Stimulated activated naive CD8-positive, alpha-beta T cell treated with anti-CD3 and anti-CD28 coated beads, Interleukin-15, Interleukin-2, amounts not matched to agents 100 ng/mL and 50 ng/mL, for 24 hours (primary cell): ENCODE results near the gene PPP4R3A.
"Not testable (repeated sequence)": the region's sequence is repeated elsewhere in the genome, so short reads cannot be mapped to it uniquely, and the experiment has no call there.

Source experiments
- H3K27ac Mint-ChIP-seq: one replicate; pipeline ENCODE4 v1.8.0; 2021; ENCODE audit warnings: mild to moderate bottlenecking, mixed read lengths
- H3K27me3 Mint-ChIP-seq: one replicate; pipeline ENCODE4 v1.8.0; 2021; ENCODE audit warnings: mixed read lengths
- H3K36me3 Mint-ChIP-seq: one replicate; pipeline ENCODE4 v1.8.0; 2021; ENCODE audit warnings: low read depth, mixed read lengths
- H3K4me1 Mint-ChIP-seq: one replicate; pipeline ENCODE4 v1.8.0; 2021; ENCODE audit warnings: low read depth, mixed read lengths
- H3K4me3 Mint-ChIP-seq: one replicate; pipeline ENCODE4 v1.8.0; 2021; ENCODE audit warnings: mild to moderate bottlenecking, mixed read lengths
- H3K9me3 Mint-ChIP-seq: one replicate; pipeline ENCODE4 v1.8.0; 2021; ENCODE audit warnings: mixed read lengths

PPP4R3A gene

DNA sequence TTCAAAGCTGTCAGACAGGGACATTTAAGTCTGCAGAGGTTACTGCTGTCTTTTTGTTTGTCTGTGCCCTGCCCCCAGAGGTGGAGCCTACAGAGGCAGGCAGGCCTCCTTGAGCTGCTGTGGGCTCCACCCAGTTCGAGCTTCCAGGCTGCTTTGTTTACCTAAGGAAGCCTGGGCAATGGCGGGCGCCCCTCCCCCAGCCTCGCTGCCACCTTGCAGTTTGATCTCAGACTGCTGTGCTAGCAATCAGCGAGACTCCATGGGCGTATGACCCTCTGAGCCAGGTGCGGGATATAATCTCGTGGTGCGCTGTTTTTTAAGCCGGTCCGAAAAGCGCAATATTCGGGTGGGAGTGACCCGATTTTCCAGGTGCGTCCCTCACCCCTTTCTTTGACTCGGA, 73.8 kb downstream of the PPP4R3A start:
- not testable (repeated sequence) for H3K27me3 Mint-ChIP-seq, H3K9me3 Mint-ChIP-seq, H3K4me1 Mint-ChIP-seq, H3K27ac Mint-ChIP-seq, H3K36me3 Mint-ChIP-seq, H3K4me3 Mint-ChIP-seq

DNA sequence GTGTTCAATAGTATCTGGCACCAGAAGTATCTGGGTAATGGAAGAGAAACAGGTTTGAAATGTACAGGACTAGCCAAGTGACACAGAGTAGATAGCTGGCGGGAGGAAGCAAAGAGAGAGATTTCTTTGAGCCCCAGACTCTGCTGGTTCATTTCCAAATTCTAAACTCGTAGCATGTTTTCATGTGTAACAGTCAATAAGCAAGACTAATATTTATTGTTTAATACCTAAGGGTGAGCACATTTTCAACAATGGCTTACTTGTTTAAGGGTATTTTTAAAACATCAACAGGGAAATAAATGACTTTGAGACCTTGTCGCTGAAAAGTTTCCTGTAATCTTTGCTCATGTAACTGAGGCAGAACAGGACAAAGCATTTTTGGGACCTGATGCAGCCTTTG, 80.7 kb downstream of the PPP4R3A start:
- Mint-ChIP-seq H3K9me3 (no peaks in the 10 kb centered on the region), H3K4me3 (no peak overlapping the region), H3K36me3 (no peaks in the 10 kb centered on the region), H3K27me3 (no peaks in the 10 kb centered on the region), H3K4me1 (peaks cover 19% of the 10 kb centered on the region), H3K27ac (no peak overlapping the region)

DNA sequence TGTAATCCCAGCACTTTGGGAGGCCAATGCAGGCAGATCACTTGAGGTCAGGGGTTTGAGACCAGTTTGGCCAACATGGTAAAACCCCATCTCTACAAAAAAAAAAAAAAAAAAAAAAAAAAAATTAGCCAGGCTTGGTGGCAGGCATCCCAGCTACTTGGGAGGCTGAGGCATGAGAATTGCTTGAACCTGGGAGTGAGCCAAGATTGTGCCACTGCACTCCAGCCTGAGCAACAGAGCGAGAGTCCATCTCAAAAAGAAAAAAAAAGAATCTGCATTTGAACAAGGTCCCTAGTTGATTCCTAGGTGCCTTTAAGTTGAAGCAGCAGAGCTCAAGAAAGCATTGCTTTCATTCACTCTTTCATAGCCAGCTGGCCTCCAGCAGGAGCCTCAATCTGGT, 81.2 kb downstream of the PPP4R3A start:
- peaks cover 19% of the 10 kb centered on the region for H3K4me1 Mint-ChIP-seq
- H3K9me3 Mint-ChIP-seq, H3K4me3 Mint-ChIP-seq, H3K36me3 Mint-ChIP-seq, H3K27me3 Mint-ChIP-seq, H3K27ac Mint-ChIP-seq: not testable (repeated sequence)

DNA sequence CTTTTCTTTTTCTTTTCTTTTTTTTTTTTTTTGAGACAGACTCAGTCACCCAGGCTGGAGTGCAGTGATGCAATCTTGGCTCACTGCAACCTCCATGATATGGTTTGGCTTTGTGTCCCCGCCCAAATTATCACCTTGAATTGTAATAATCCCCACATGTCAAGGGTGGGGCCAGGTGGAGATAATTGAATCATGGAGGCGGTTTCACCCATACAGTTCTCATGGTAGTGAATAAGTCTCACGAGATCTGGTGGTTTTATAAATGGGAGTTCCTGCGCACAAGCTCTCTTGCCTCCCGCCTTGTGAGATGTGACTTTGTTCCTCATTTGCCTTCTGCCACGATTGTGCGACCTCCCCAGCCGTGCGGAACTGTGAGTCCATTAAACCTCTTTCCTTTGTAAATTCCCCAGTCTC, 84.6 kb downstream of the PPP4R3A start:
- not testable (repeated sequence) for H3K4me3 Mint-ChIP-seq, H3K27ac Mint-ChIP-seq, H3K36me3 Mint-ChIP-seq, H3K9me3 Mint-ChIP-seq, H3K27me3 Mint-ChIP-seq
- H3K4me1 Mint-ChIP-seq: peaks cover 19% of the 10 kb centered on the region

DNA sequence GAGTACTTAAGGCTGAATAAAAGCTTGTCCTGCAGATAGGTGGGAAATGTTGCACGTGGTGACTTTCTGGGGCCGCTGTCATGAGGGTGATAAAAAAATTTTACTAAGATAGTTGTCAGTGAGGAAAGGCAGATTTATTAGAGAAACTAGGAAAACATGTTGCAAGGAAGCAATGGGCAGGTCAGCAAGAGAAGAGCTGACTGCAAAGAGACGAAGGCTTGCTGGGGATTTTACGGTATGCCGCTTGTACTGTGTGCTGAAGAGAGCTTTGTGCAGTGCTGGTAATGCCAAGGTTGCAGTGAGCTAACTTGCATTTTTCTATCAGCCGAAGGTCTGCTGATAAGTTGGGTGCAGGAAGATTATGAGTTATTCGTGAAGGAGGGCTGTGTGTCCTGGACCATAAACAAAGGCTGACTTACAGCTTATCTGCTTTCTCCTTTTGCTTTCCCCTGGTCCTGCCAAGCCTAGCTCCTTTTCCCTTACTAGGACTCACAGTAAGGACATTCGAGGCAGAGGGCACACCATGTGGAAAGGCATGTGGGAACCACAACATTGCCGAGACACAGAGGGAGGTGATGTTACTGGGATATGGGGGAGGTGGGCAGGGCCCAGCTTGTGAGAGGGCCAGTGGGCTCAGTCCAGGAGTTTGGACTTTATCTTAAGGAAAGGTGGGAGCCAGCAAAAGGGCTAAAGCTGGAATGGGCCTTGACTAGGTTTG, 85.1 kb downstream of the PPP4R3A start:
- Mint-ChIP-seq H3K27me3 (no peaks in the 10 kb centered on the region), H3K9me3 (no peaks in the 10 kb centered on the region), H3K4me1 (peaks cover 19% of the 10 kb centered on the region), H3K36me3 (no peaks in the 10 kb centered on the region), H3K27ac (no peak overlapping the region), H3K4me3 (no peak overlapping the region)

DNA sequence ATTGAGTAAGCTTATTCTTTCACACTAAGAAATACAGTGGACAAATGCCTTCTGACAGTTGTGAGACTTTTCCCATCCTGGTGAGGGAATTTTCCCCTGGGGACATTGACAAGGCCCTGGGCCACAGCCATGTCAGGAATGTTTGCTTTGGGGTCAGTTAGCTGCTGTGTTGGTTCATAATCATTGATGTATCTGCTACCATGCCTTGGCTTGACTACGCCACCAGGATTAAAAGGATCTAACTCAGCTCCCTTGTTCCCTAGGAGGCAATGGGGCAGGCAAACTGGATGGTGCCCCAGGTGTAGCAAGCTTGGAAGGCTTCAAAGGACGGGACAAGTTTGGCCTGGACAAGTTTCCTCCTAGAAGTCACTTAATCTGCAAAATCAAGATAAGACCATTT, 89.4 kb downstream of the PPP4R3A start:
- no peak overlapping the region for H3K27ac Mint-ChIP-seq
- H3K27me3 Mint-ChIP-seq: no peaks in the 10 kb centered on the region
- no peaks in the 10 kb centered on the region for H3K36me3 Mint-ChIP-seq
- H3K4me3 Mint-ChIP-seq: no peak overlapping the region
- peaks cover 22% of the 10 kb centered on the region for H3K4me1 Mint-ChIP-seq
- H3K9me3 Mint-ChIP-seq: no peaks in the 10 kb centered on the region

DNA sequence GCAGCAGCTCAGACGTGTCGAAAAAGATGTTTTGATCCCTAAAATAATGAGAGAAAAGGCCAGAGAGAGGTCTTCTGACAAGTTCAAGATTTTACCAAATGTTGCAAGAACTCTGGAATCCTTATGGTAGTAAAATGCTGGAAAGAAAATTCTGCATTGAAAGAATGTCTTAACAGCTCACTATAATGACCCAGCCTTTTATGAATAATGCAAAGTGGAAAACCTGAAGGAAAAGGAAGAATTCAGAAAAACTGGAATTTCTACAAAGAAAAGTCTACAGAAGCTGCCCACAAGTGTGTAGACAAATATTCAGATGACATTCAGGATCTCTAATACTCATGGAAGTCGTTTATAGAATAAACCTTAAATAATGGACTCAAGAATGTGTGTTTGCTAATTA, 90.7 kb downstream of the PPP4R3A start:
- Mint-ChIP-seq H3K36me3 (peaks cover 9% of the 10 kb centered on the region), H3K4me1 (peaks cover 32% of the 10 kb centered on the region), H3K9me3 (no peaks in the 10 kb centered on the region), H3K27ac (no peak overlapping the region), H3K27me3 (no peaks in the 10 kb centered on the region), H3K4me3 (no peak overlapping the region)

DNA sequence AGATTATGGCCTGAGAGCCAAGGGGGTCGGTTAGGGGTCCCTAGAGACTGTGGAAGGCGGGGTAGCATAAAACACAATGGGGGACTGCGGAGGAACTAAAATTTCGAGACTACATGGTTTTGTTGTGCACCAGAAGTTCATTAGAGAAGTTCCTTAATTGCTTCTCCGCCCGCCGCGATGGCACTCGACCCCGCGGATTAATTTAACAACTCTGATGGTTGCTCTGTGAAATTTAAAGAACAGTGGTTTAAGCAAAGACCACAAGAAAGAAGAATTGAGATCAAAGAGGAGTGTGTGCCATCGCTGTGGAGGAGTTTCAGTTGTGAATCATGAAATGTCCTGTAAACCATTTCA, 91.1 kb downstream of the PPP4R3A start:
- H3K27me3 Mint-ChIP-seq: no peaks in the 10 kb centered on the region

DNA sequence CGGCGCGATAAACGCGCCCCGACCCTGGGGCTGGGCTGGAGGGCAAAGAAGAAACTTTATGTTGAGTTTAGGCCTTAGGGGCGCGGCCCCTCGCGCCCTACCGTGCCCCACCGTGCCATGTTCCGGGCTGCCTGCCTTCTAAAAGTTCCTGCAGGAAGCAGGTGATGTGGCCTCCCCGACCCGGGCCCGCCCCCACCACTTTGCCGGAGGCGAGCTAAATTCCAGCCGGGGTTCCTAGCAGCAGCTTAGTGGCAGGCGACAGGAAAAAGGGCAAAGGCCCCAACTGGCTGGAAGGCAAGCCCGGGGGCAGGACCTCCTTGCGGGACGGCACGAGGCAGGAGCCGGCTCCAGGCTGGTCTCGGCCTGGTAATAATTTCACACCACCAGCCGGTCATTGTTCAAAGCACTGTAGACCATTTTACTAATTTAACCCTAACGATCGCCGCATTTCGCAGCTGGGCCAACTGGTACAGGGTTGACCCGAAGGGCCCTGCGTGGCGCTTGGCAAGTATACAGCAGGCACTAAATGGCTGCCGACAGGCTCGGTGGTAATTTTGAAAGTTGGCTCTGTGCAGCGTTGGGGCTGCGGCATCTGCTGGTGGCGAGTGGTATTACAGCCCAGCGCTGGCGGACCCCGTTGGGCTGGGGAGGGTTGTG, 91.6 kb downstream of the PPP4R3A start:
- H3K36me3 Mint-ChIP-seq: peaks cover 17% of the 10 kb centered on the region
- peak overlapping the region; percentile 76 for H3K4me3 Mint-ChIP-seq
- no peaks in the 10 kb centered on the region for H3K27me3 Mint-ChIP-seq
- H3K9me3 Mint-ChIP-seq: no peaks in the 10 kb centered on the region
- H3K27ac Mint-ChIP-seq: peak overlapping the region; percentile 87
- H3K4me1 Mint-ChIP-seq: peaks cover 41% of the 10 kb centered on the region

More for the DNA sequence above, 91.1 kb downstream of the PPP4R3A start:
- Mint-ChIP-seq H3K27ac (peak overlapping the region; percentile 87), H3K4me1 (peaks cover 36% of the 10 kb centered on the region), H3K9me3 (no peaks in the 10 kb centered on the region), H3K36me3 (peaks cover 13% of the 10 kb centered on the region), H3K4me3 (peak overlapping the region; percentile 76)

DNA sequence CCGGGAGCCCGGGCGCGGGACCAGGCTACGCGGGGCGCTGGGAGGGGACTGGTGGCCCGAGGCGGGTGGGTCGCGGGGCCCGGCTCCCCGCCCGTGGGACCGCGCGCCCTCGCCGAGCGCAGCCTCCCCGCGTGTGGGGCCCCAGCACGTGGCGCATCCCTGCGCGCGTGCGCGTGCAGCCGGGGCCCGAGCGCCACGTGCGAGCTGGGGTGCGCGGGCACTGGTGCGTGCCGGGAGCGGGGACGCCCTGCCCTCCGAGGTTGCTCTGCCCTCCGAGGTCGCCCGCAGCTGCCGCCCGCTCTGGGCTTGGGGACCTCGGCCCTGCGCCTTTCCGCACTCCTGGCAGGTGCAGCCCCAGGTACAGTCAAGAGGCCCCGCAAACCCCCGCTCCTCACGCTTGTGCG, 92.1 kb downstream of the PPP4R3A start:
- H3K4me1 Mint-ChIP-seq: peaks cover 46% of the 10 kb centered on the region
- peaks cover 21% of the 10 kb centered on the region for H3K36me3 Mint-ChIP-seq
- no peaks in the 10 kb centered on the region for H3K27me3 Mint-ChIP-seq
- no peaks in the 10 kb centered on the region for H3K9me3 Mint-ChIP-seq
- H3K27ac Mint-ChIP-seq: peak overlapping the region; percentile 26
- H3K4me3 Mint-ChIP-seq: peak overlapping the region; percentile 76

DNA sequence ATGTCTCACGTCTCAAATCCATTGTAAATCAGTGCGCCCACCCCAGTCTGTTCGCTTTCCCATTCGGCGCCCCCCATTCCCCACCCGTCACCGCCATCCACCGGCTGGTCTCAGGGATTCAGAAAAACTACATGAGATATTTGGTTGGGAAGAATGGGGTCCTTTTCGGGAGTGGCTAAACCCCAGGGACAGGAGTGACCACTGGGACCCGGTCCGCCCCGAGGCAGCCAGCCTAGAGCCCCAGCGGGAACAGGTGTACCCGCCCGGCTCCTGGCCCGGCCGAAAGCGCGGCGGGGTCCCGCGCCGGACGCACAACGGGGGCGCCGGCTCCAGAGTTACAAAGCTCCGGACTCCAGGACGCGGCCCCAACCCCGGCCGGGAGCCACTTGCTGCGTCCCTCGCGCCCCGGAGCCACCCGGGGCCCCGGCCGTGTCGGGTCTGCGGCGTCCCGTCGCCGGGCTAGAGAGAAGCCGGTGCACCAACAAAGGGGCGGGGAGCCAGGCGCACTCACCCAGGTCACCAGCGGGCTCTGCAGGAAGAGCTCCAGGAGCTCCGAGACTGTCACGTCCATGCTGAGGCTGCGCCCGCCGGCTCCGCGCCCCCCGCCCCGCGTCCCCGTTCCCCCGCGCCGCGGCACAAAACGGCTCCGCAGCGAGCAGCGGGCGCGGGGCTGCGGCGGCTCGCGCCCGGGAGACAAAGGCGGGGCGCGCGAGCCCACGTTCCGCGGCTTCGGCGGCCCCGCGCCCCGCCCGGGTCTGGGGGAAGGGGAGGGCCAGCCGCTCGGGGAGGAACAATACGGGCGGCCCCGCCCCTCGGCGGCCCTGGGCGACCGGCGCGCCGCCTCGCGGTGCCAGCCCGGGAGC, 92.8 kb downstream of the PPP4R3A start, which contains the start of gene CCDC88C:
Gene CCDC88C (minus strand): TSS at position 701 of the 863 bp plus-strand sequence. CDS start 130 bp downstream, at position 571.
- H3K9me3 Mint-ChIP-seq: no peaks in the 10 kb centered on the region
- no peaks in the 10 kb centered on the region for H3K27me3 Mint-ChIP-seq
- peak within 1 kb of the TSS; percentile 99 for H3K27ac Mint-ChIP-seq
- H3K36me3 Mint-ChIP-seq: peaks cover 27% of the 10 kb centered on the region
- peaks cover 53% of the 10 kb centered on the region for H3K4me1 Mint-ChIP-seq
- H3K4me3 Mint-ChIP-seq: peak within 1 kb of the TSS; percentile 98

DNA sequence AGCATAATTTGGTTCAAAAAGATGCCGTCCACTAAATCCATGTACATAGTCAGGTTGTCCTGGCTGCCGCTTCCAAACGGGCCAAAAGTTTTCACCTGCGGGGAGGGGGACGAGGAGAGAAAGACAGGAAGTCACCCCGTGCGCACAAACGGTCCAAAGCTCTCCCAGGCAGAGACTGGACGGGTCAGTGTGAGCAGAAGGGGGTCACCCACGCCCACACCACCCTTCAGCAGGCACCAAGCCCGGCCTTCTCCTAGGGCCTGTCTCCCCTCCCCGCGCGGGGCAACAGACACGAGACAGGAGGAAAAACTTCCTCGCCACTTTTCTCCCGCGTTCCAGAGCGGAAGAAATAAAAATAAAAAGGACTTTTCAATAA, 93.4 kb downstream of the PPP4R3A start:
- H3K27me3 Mint-ChIP-seq: no peaks in the 10 kb centered on the region

DNA sequence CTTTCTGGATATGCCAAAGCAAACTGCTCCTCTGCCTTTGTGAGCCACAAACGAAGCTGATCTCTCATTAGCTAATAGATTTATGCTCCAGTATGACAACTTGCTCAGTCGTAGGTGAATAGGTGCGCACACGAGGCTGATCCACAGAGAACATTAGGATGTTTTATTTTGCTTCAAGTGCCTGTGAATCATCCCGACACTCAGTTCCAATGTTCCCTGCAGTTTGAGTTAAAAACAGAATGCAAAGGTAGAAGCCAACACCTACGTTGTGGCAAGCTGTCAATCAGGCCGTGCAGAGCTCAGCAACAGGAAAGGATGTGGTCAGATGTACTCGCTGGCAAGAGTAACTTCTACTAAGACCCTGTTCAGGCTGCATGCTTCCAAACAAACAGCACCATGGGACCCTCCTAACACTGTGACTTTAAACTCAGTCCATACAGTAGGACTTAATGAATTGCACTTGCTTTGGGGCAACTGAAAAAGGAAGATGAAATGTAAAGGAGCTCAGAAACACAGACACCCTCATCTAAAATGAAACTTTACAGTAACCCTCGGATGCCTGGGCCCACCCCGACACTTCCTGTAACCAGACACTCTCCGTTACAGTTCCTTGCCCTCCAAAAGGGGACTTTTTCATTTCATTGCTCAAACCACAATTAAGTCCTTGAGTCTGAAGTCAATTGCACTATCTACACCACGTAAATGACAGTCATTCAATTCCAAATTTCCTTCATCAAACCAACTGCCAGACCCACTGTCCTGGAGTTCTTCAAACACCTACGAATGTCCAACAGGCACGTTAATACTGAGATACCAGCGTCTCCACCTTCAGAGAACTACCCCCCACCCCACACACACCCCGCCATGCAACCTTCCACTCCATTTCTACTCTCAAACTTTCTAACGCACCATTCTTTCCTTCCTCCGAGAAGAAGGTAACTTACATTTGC, 94.0 kb downstream of the PPP4R3A start:
- Mint-ChIP-seq H3K4me3 (peak overlapping the region; percentile 98), H3K36me3 (peaks cover 30% of the 10 kb centered on the region), H3K4me1 (peaks cover 66% of the 10 kb centered on the region), H3K9me3 (no peaks in the 10 kb centered on the region), H3K27me3 (no peaks in the 10 kb centered on the region), H3K27ac (peak overlapping the region; percentile 99)

More for the DNA sequence above, 93.4 kb downstream of the PPP4R3A start:
- Mint-ChIP-seq H3K9me3 (no peaks in the 10 kb centered on the region), H3K4me1 (peaks cover 59% of the 10 kb centered on the region), H3K27ac (peak overlapping the region; percentile 99), H3K4me3 (peak overlapping the region; percentile 98), H3K36me3 (peaks cover 29% of the 10 kb centered on the region)

DNA sequence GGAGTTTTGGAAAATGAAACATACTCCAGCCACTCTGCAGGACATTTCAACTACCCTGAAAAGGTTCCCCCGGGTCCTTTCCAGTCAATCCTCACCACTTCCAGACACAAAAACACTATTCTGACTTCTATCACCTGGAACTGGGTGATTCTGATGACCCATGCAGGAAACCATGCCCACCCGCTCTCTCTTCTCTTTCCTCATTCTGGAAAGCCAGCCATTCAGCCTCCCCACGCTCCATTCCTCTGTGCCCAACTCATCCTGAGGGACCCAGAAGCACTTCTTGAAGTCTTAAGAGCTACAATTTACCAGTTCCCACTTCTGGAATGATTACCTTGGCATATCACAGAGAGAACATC, 95.7 kb downstream of the PPP4R3A start:
- H3K36me3 Mint-ChIP-seq: peaks cover 43% of the 10 kb centered on the region
- H3K27ac Mint-ChIP-seq: peak overlapping the region; percentile 66
- no peaks in the 10 kb centered on the region for H3K27me3 Mint-ChIP-seq
- H3K4me1 Mint-ChIP-seq: peaks cover 80% of the 10 kb centered on the region
- no peaks in the 10 kb centered on the region for H3K9me3 Mint-ChIP-seq
- H3K4me3 Mint-ChIP-seq: peak overlapping the region; percentile 98
